ENCODE results near the gene XRCC5. TPM values are rescaled to one million over a fixed set of nuclear protein-coding genes. Genes with fewer than 3 reads are reported as not detected.

Gene XRCC5
- total and polyA plus RNA-seq, 7 experiments from 2014 or later: 168 to 347 (median 231) TPM

GRCh38 chr2:216183462-216183861 lies 74.3 kb downstream of the XRCC5 start:
- Mint-ChIP-seq H3K9me3 (peaks cover 0 to 3% (median 0%) of the 10 kb centered on the region in 11 donors), H3K36me3 (peaks cover 21 to 57% (median 40%) of the 10 kb centered on the region in 5 donors), H3K27me3 (no peaks in the 10 kb centered on the region), H3K27ac (peak overlapping the region in 8 of 9 donors; percentile 22 to 86 (median 70)), H3K4me1 (peaks cover 66 to 93% (median 85%) of the 10 kb centered on the region in 7 donors), H3K4me3 (peak overlapping the region in 3 of 10 donors; percentile 14 to 66 (median 27))
- Histone ChIP-seq H3K36me3 (ENCODE audit: control insufficient read depth in 2 of 3, insufficient read depth in 3 of 3, low read length in 3 of 3) (peaks cover 0 to 29% (median 0%) of the 10 kb centered on the region in 3 experiments), H3K9me3 (ENCODE audit: control insufficient read depth in 2 of 3, low read length in 3 of 3) (no peaks in the 10 kb centered on the region), H3K4me3 (ENCODE audit: low read length) (no peak overlapping the region), H3K27me3 (ENCODE audit: control insufficient read depth in 2 of 2, insufficient read depth in 2 of 2, low read length in 2 of 2) (no peaks in the 10 kb centered on the region), H3K4me1 (ENCODE audit: control insufficient read depth in 2 of 2, insufficient read depth in 2 of 2, low read length in 2 of 2) (peaks cover 0 to 6% of the 10 kb centered on the region in 2 donors), H3K27ac (ENCODE audit: low read depth, low read length) (peak overlapping the region; percentile 49)
- ChIA-PET CTCF (no interaction called here), POLR2A (no interaction called here)
- DNase-seq (no peak), ATAC-seq (peak; percentile 50)
- intact Hi-C loops (cut with micrococcal nuclease): loop anchor here in 1 of 2 donors (1.0 kb wide), 1 partner anchor 8 kb away; no protein-coding TSS in a partner anchor

GRCh38 chr2:216188559-216188850 lies 79.4 kb downstream of the XRCC5 start:
- H3K4me1 ChIP-seq (ENCODE audit: control insufficient read depth in 2 of 2, insufficient read depth in 2 of 2, low read length in 2 of 2): no peaks in the 10 kb centered on the region
- ChIA-PET CTCF (no interaction called here), POLR2A (interaction anchor here (0.7 to 0.8 kb wide), 2 partner anchors 18 to 26 kb away, joined by 3 to 4 read pairs; no protein-coding TSS in a partner anchor)
- peaks cover 1 to 35% (median 3%) of the 10 kb centered on the region in 3 experiments for H3K36me3 ChIP-seq (ENCODE audit: control insufficient read depth in 2 of 3, insufficient read depth in 3 of 3, low read length in 3 of 3)
- H3K27me3 ChIP-seq (ENCODE audit: control insufficient read depth in 2 of 2, insufficient read depth in 2 of 2, low read length in 2 of 2): no peaks in the 10 kb centered on the region
- DNase-seq (no peak), ATAC-seq (no peak)
- H3K4me3 ChIP-seq (ENCODE audit: low read length): no peak overlapping the region
- Mint-ChIP-seq H3K9me3 (peaks cover 0 to 3% (median 0%) of the 10 kb centered on the region in 11 donors), H3K27ac (peak overlapping the region in 7 of 9 donors; percentile 19 to 73 (median 61)), H3K4me1 (peaks cover 51 to 70% (median 64%) of the 10 kb centered on the region in 7 donors), H3K36me3 (peaks cover 19 to 38% (median 30%) of the 10 kb centered on the region in 5 donors), H3K27me3 (no peaks in the 10 kb centered on the region), H3K4me3 (peak overlapping the region in 1 of 10 donors; percentile 8)
- H3K27ac ChIP-seq (ENCODE audit: low read depth, low read length): no peak overlapping the region
- intact Hi-C loops (cut with micrococcal nuclease): loop anchor here in 1 of 2 donors (5.0 kb wide), 1 partner anchor 36 kb away; no protein-coding TSS in a partner anchor
- H3K9me3 ChIP-seq (ENCODE audit: control insufficient read depth in 2 of 3, low read length in 3 of 3): no peaks in the 10 kb centered on the region

GRCh38 chr2:216188956-216189355 lies 79.8 kb downstream of the XRCC5 start:
- ATAC-seq: no peak
- no peak for DNase-seq
- H3K9me3 Mint-ChIP-seq: peaks cover 0 to 3% (median 0%) of the 10 kb centered on the region in 11 donors
- CTCF ChIA-PET: no interaction called here
- Histone ChIP-seq H3K4me3 (ENCODE audit: low read length) (no peak overlapping the region), H3K9me3 (ENCODE audit: control insufficient read depth in 2 of 3, low read length in 3 of 3) (no peaks in the 10 kb centered on the region), H3K27me3 (ENCODE audit: control insufficient read depth in 2 of 2, insufficient read depth in 2 of 2, low read length in 2 of 2) (no peaks in the 10 kb centered on the region), H3K36me3 (ENCODE audit: control insufficient read depth in 2 of 3, insufficient read depth in 3 of 3, low read length in 3 of 3) (peaks cover 3 to 39% (median 6%) of the 10 kb centered on the region in 3 experiments), H3K4me1 (ENCODE audit: control insufficient read depth in 2 of 2, insufficient read depth in 2 of 2, low read length in 2 of 2) (no peaks in the 10 kb centered on the region), H3K27ac (ENCODE audit: low read depth, low read length) (no peak overlapping the region)
- peak overlapping the region in 8 of 9 donors; percentile 2 to 73 (median 57) for H3K27ac Mint-ChIP-seq
- H3K4me3 Mint-ChIP-seq: no peak overlapping the region
- intact Hi-C loops (cut with micrococcal nuclease): loop anchor here in 1 of 2 donors (5.0 kb wide), 1 partner anchor 37 kb away; no protein-coding TSS in a partner anchor
- H3K4me1 Mint-ChIP-seq: peaks cover 47 to 68% (median 61%) of the 10 kb centered on the region in 7 donors
- POLR2A ChIA-PET: interaction anchor here (0.7 kb wide), 1 partner anchor 19 kb away, joined by 3 read pairs; no protein-coding TSS in a partner anchor
- H3K36me3 Mint-ChIP-seq: peaks cover 20 to 39% (median 31%) of the 10 kb centered on the region in 5 donors
- no peaks in the 10 kb centered on the region for H3K27me3 Mint-ChIP-seq

DNA sequence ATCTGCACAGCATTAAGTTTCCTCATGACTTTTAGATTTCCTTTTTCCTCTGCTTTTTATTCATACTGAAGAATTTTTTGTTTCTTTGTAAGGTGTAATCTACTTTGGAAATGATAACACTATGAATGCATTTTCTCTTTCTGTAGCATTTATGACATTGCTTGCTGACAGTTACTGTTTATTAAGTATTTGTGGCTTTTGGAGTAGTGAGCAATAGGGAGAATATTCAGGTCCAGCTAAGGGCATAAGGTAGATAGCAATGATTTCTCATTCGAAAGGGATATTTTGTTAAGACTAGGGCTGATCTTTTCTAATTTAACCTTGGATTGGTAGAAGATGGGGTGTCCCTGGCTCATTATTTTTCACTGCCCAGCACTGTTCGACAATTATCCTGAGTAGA lies 80.3 kb downstream of the XRCC5 start:
- Mint-ChIP-seq H3K36me3 (peaks cover 25 to 44% (median 34%) of the 10 kb centered on the region in 5 donors), H3K27ac (peak overlapping the region in 8 of 9 donors; percentile 2 to 73 (median 52)), H3K27me3 (no peaks in the 10 kb centered on the region), H3K4me1 (peaks cover 45 to 69% (median 63%) of the 10 kb centered on the region in 7 donors), H3K9me3 (peaks cover 0 to 3% (median 0%) of the 10 kb centered on the region in 11 donors), H3K4me3 (no peak overlapping the region)
- Histone ChIP-seq H3K36me3 (ENCODE audit: control insufficient read depth in 2 of 3, insufficient read depth in 3 of 3, low read length in 3 of 3) (peaks cover 3 to 44% (median 6%) of the 10 kb centered on the region in 3 experiments), H3K4me1 (ENCODE audit: control insufficient read depth in 2 of 2, insufficient read depth in 2 of 2, low read length in 2 of 2) (no peaks in the 10 kb centered on the region), H3K27ac (ENCODE audit: low read depth, low read length) (no peak overlapping the region), H3K9me3 (ENCODE audit: control insufficient read depth in 2 of 3, low read length in 3 of 3) (no peaks in the 10 kb centered on the region), H3K27me3 (ENCODE audit: control insufficient read depth in 2 of 2, insufficient read depth in 2 of 2, low read length in 2 of 2) (no peaks in the 10 kb centered on the region), H3K4me3 (ENCODE audit: low read length) (no peak overlapping the region)
- CTCF ChIA-PET: no interaction called here
- ATAC-seq (no peak), DNase-seq (no peak)
- POLR2A ChIA-PET: no interaction called here
- intact Hi-C loops (cut with micrococcal nuclease): loop anchor here in 1 of 2 donors (5.0 kb wide), 1 partner anchor 37 kb away; no protein-coding TSS in a partner anchor

DNA sequence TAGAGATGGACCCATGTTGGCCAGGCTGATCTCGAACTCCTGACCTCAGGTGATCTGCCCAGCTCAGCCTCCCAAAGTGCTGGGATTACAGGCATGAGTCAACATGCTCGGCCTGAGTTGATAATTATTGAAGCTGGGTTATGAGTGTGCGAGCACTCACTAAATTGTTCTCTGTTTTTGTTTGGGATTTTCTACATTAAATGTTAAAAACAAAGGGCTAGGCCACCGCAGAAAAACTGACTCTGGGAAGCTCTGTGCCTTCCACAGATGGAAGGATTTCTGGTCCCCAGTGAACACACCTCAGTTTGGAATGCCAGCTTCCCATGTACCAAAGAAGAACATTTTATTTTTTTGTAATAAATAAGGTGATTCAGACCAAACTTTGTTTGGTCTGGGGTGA lies 83.0 kb downstream of the XRCC5 start:
- Histone ChIP-seq H3K27me3 (ENCODE audit: control insufficient read depth in 2 of 2, insufficient read depth in 2 of 2, low read length in 2 of 2) (no peaks in the 10 kb centered on the region), H3K4me1 (ENCODE audit: control insufficient read depth in 2 of 2, insufficient read depth in 2 of 2, low read length in 2 of 2) (no peaks in the 10 kb centered on the region), H3K9me3 (ENCODE audit: control insufficient read depth in 2 of 3, low read length in 3 of 3) (no peaks in the 10 kb centered on the region), H3K36me3 (ENCODE audit: control insufficient read depth in 2 of 3, insufficient read depth in 3 of 3, low read length in 3 of 3) (peaks cover 3 to 71% (median 14%) of the 10 kb centered on the region in 3 experiments), H3K27ac (ENCODE audit: low read depth, low read length) (no peak overlapping the region), H3K4me3 (ENCODE audit: low read length) (no peak overlapping the region)
- Mint-ChIP-seq H3K4me1 (peaks cover 21 to 57% (median 40%) of the 10 kb centered on the region in 7 donors), H3K27ac (no peak overlapping the region), H3K9me3 (peaks cover 0 to 3% (median 0%) of the 10 kb centered on the region in 11 donors), H3K27me3 (no peaks in the 10 kb centered on the region), H3K36me3 (peaks cover 34 to 56% (median 37%) of the 10 kb centered on the region in 5 donors), H3K4me3 (no peak overlapping the region)
- ATAC-seq (no peak), DNase-seq (no peak)
- CTCF ChIA-PET: no interaction called here
- intact Hi-C loops (cut with micrococcal nuclease): no loop called here
- POLR2A ChIA-PET: no interaction called here

GRCh38 chr2:216192931-216193330 lies 83.8 kb downstream of the XRCC5 start:
- POLR2A ChIA-PET: no interaction called here
- Mint-ChIP-seq H3K4me1 (peaks cover 15 to 54% (median 32%) of the 10 kb centered on the region in 7 donors), H3K36me3 (peaks cover 38 to 61% (median 39%) of the 10 kb centered on the region in 5 donors), H3K27me3 (no peaks in the 10 kb centered on the region), H3K4me3 (no peak overlapping the region), H3K27ac (peak overlapping the region in 3 of 9 donors; percentile 1 to 14 (median 6)), H3K9me3 (peaks cover 0 to 1% (median 0%) of the 10 kb centered on the region in 11 donors)
- no peaks in the 10 kb centered on the region for H3K9me3 ChIP-seq (ENCODE audit: control insufficient read depth in 2 of 3, low read length in 3 of 3)
- no peaks in the 10 kb centered on the region for H3K4me1 ChIP-seq (ENCODE audit: control insufficient read depth in 2 of 2, insufficient read depth in 2 of 2, low read length in 2 of 2)
- H3K36me3 ChIP-seq (ENCODE audit: control insufficient read depth in 2 of 3, insufficient read depth in 3 of 3, low read length in 3 of 3): peaks cover 3 to 78% (median 20%) of the 10 kb centered on the region in 3 experiments
- H3K4me3 ChIP-seq (ENCODE audit: low read length): no peak overlapping the region
- ATAC-seq: no peak
- H3K27ac ChIP-seq (ENCODE audit: low read depth, low read length): no peak overlapping the region
- DNase-seq: no peak
- intact Hi-C loops (cut with micrococcal nuclease): no loop called here
- CTCF ChIA-PET: no interaction called here
- H3K27me3 ChIP-seq (ENCODE audit: control insufficient read depth in 2 of 2, insufficient read depth in 2 of 2, low read length in 2 of 2): no peaks in the 10 kb centered on the region
